ENCODE results near the gene CISD2.

- TF ChIP-seq ARNTL (CRISPR knock-in tag; IDR thresholded peaks at IDR 0.05; ENCODE audit: borderline replicate concordance, low read depth) (no peak), POU6F1 (CRISPR knock-in tag; IDR thresholded peaks at IDR 0.05; ENCODE audit: borderline replicate concordance, low read depth) (no peak), PATZ1 (CRISPR knock-in tag; IDR thresholded peaks at IDR 0.05; ENCODE audit: borderline replicate concordance) (no peak), ESRRG (CRISPR knock-in tag; IDR thresholded peaks at IDR 0.05) (no peak), TOX (CRISPR knock-in tag; IDR thresholded peaks at IDR 0.05; ENCODE audit: borderline replicate concordance) (no peak), ZFP3 (CRISPR knock-in tag; IDR thresholded peaks at IDR 0.05) (no peak), GLIS3 (CRISPR knock-in tag; IDR thresholded peaks at IDR 0.05) (no peak), PPARA (CRISPR knock-in tag; IDR thresholded peaks at IDR 0.05; ENCODE audit: borderline replicate concordance) (no peak), CSDC2 (CRISPR knock-in tag; IDR thresholded peaks at IDR 0.05) (no peak), ZNF565 (CRISPR knock-in tag; conservative IDR thresholded peaks at IDR 0.05; ENCODE audit: low read depth) (no peak)
- TF ChIP-seq, protein P1, sequence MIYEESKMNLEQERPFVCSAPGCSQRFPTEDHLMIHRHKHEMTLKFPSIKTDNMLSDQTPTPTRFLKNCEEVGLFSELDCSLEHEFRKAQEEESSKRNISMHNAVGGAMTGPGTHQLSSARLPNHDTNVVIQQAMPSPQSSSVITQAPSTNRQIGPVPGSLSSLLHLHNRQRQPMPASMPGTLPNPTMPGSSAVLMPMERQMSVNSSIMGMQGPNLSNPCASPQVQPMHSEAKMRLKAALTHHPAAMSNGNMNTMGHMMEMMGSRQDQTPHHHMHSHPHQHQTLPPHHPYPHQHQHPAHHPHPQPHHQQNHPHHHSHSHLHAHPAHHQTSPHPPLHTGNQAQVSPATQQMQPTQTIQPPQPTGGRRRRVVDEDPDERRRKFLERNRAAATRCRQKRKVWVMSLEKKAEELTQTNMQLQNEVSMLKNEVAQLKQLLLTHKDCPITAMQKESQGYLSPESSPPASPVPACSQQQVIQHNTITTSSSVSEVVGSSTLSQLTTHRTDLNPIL (CRISPR knock-in tag; IDR thresholded peaks at IDR 0.05; ENCODE audit: low read depth) = no peak
- TF ChIP-seq, protein P2, sequence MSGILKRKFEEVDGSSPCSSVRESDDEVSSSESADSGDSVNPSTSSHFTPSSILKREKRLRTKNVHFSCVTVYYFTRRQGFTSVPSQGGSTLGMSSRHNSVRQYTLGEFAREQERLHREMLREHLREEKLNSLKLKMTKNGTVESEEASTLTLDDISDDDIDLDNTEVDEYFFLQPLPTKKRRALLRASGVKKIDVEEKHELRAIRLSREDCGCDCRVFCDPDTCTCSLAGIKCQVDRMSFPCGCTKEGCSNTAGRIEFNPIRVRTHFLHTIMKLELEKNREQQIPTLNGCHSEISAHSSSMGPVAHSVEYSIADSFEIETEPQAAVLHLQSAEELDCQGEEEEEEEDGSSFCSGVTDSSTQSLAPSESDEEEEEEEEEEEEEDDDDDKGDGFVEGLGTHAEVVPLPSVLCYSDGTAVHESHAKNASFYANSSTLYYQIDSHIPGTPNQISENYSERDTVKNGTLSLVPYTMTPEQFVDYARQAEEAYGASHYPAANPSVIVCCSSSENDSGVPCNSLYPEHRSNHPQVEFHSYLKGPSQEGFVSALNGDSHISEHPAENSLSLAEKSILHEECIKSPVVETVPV (CRISPR knock-in tag; IDR thresholded peaks at IDR 0.05) = no peak
Observed at GRCh38 chr4:102847687-102848086, 21.1 kb upstream of the CISD2 start.

Data from SK-N-SH treated with all-trans-retinoic acid at 6 μM for 48 hours (cell line).